ENCODE measurements around the gene CYBB.

Gene CYBB

GRCh38 chrX:37846934-37847732 is 67.3 kb downstream of the CYBB start, which contains the start of gene DYNLT3 (continued):
- TF ChIP-seq ZNF501 (tag by site-specific recombination; IDR thresholded peaks at IDR 0.05) (no peak), ZNF530 (tag by site-specific recombination; IDR thresholded peaks at IDR 0.05; ENCODE audit: low read depth) (no peak), ZNF624 (tag by site-specific recombination; IDR thresholded peaks at IDR 0.05) (no peak), ZNF26 (tag by site-specific recombination; IDR thresholded peaks at IDR 0.05) (no peak), ZNF416 (tag by site-specific recombination; IDR thresholded peaks at IDR 0.05) (no peak), KLF10 (tag by site-specific recombination; IDR thresholded peaks at IDR 0.05) (peak; percentile 35; the same call in 1 of the 2 replicates), SETDB1 (IDR thresholded peaks at IDR 0.05; ENCODE audit: insufficient read length, low read length) (no peak), AEBP2 (tag by site-specific recombination; IDR thresholded peaks at IDR 0.05; ENCODE audit: borderline replicate concordance) (no peak), ZNF114 (tag by site-specific recombination; IDR thresholded peaks at IDR 0.05) (no peak), HOXD13 (CRISPR knock-in tag; IDR thresholded peaks at IDR 0.05; ENCODE audit: borderline replicate concordance) (no peak), FEZF1 (tag by site-specific recombination; IDR thresholded peaks at IDR 0.05) (peak; percentile 78), EGR2 (tag by site-specific recombination; IDR thresholded peaks at IDR 0.05; ENCODE audit: low read depth) (peak; percentile 23; the same call in 1 of the 2 replicates), ZBTB48 (tag by site-specific recombination; IDR thresholded peaks at IDR 0.05) (peak; percentile 55; the same call in 1 of the 2 replicates), ZNF18 (tag by site-specific recombination; IDR thresholded peaks at IDR 0.05) (no peak)

- no peaks in the 10 kb centered on the region for H3K9me3 ChIP-seq (ENCODE audit: control insufficient read depth, insufficient read depth, low read depth, low read length)
- peak overlapping the region; percentile 64; the same call in 1 of the 2 replicates for H3K27ac ChIP-seq (ENCODE audit: extremely low read depth, low read depth, low read length)
- no peaks in the 10 kb centered on the region for H3K36me3 ChIP-seq (ENCODE audit: control insufficient read depth in 2 of 2, insufficient read depth in 1 of 2, low read length in 2 of 2)
- no peaks in the 10 kb centered on the region for H3K4me1 ChIP-seq (ENCODE audit: control insufficient read depth, insufficient read depth, low read length)
- ChIA-PET POLR2A (no interaction called here), CTCF (interaction anchor here (0.7 to 1.4 kb wide), 2 partner anchors 23 to 61 kb away, joined by 3 to 5 read pairs; no protein-coding TSS in a partner anchor)
- peak overlapping the region; percentile 64 for H3K4me3 ChIP-seq (ENCODE audit: low read depth, low read length)
- TF ChIP-seq PRDM1 (tag by site-specific recombination; IDR thresholded peaks at IDR 0.05) (0 out of 2 replicates have a peak, but pooled peaks have one; percentile 18), ZNF146 (tag by site-specific recombination; IDR thresholded peaks at IDR 0.05) (no peak), GFI1B (tag by site-specific recombination; IDR thresholded peaks at IDR 0.05) (no peak), TSHZ1 (tag by site-specific recombination; IDR thresholded peaks at IDR 0.05; ENCODE audit: borderline replicate concordance) (no peak), ZNF341 (tag by site-specific recombination; IDR thresholded peaks at IDR 0.05; ENCODE audit: low read depth) (peak; percentile 50; the same call in 1 of the 2 replicates), ZSCAN4 (tag by site-specific recombination; IDR thresholded peaks at IDR 0.05) (no peak), SP2 (tag by site-specific recombination; IDR thresholded peaks at IDR 0.05) (no peak), BCL11B (tag by site-specific recombination; IDR thresholded peaks at IDR 0.05; ENCODE audit: low read depth) (no peak), ZNF16 (tag by site-specific recombination; IDR thresholded peaks at IDR 0.05; ENCODE audit: low read depth) (no peak), KLF9 (tag by site-specific recombination; IDR thresholded peaks at IDR 0.05; ENCODE audit: low read depth) (no peak), ZXDB (tag by site-specific recombination; IDR thresholded peaks at IDR 0.05) (peak; percentile 6), OVOL3 (tag by site-specific recombination; IDR thresholded peaks at IDR 0.05) (no peak), KLF7 (tag by site-specific recombination; IDR thresholded peaks at IDR 0.05; ENCODE audit: borderline replicate concordance) (no peak)
These were observed 67.9 kb downstream of the CYBB start for GRCh38 chrX:37847733-37848197.

Measured in HEK293 (cell line).